ENCODE results near the gene COL11A2.

COL11A2 gene

GRCh38 chr6:33192671-33193602 lies 670 bp upstream of the COL11A2 start:
- Histone ChIP-seq H3K27ac (peak overlapping the region; percentile 42), H3K9me3 (ENCODE audit: severe bottlenecking) (no peaks in the 10 kb centered on the region), H3K36me3 (peaks cover 44% of the 10 kb centered on the region), H3K27me3 (ENCODE audit: insufficient read depth, low read depth, severe bottlenecking) (no peaks in the 10 kb centered on the region), H3K4me3 (ENCODE audit: low read depth, low read length) (peak overlapping the region; percentile 72)
- DNase-seq, result peak; percentile 74
- no peak for TF ChIP-seq CTCF (IDR thresholded peaks at IDR 0.05; ENCODE audit: low read depth, low read length)

- TF ChIP-seq CTCF (IDR thresholded peaks at IDR 0.05; ENCODE audit: low read depth, low read length), result no peak
- Histone ChIP-seq H3K4me3 (ENCODE audit: low read depth, low read length) (peak overlapping the region; percentile 72), H3K27me3 (ENCODE audit: insufficient read depth, low read depth, severe bottlenecking) (no peaks in the 10 kb centered on the region), H3K27ac (no peak overlapping the region), H3K36me3 (peaks cover 30% of the 10 kb centered on the region), H3K9me3 (ENCODE audit: severe bottlenecking) (no peaks in the 10 kb centered on the region)
- no peak for DNase-seq
These were observed 723 bp downstream of the COL11A2 start for GRCh38 chr6:33191383-33192104.

- H3K9me3 ChIP-seq (ENCODE audit: severe bottlenecking), result no peaks in the 10 kb centered on the region
- no peaks in the 10 kb centered on the region for H3K27me3 ChIP-seq (ENCODE audit: insufficient read depth, low read depth, severe bottlenecking)
- H3K36me3 ChIP-seq, result peaks cover 21% of the 10 kb centered on the region
- no peak overlapping the region for H3K27ac ChIP-seq
- DNase-seq, result no peak
- no peak for TF ChIP-seq CTCF (IDR thresholded peaks at IDR 0.05; ENCODE audit: low read depth, low read length)
- H3K4me3 ChIP-seq (ENCODE audit: low read depth, low read length), result no peak overlapping the region
These were observed 1.7 kb downstream of the COL11A2 start for GRCh38 chr6:33190504-33191107.

- DNase-seq, result no peak
- TF ChIP-seq CTCF (IDR thresholded peaks at IDR 0.05; ENCODE audit: low read depth, low read length), result no peak
- H3K27me3 ChIP-seq (ENCODE audit: insufficient read depth, low read depth, severe bottlenecking), result no peaks in the 10 kb centered on the region
These were observed 2.4 kb downstream of the COL11A2 start for GRCh38 chr6:33189625-33190448.

GRCh38 chr6:33189164-33189563 lies 3.1 kb downstream of the COL11A2 start:
- peaks cover under 1% of the 10 kb centered on the region for H3K9me3 ChIP-seq (ENCODE audit: severe bottlenecking)
- no peak for DNase-seq
- no peak for TF ChIP-seq CTCF (IDR thresholded peaks at IDR 0.05; ENCODE audit: low read depth, low read length)
- H3K36me3 ChIP-seq, result peaks cover 6% of the 10 kb centered on the region
- no peak overlapping the region for H3K4me3 ChIP-seq (ENCODE audit: low read depth, low read length)
- H3K27ac ChIP-seq, result no peak overlapping the region
- no peaks in the 10 kb centered on the region for H3K27me3 ChIP-seq (ENCODE audit: insufficient read depth, low read depth, severe bottlenecking)

More at GRCh38 chr6:33189625-33190448, 2.4 kb downstream of the COL11A2 start:
- Histone ChIP-seq H3K4me3 (ENCODE audit: low read depth, low read length) (no peak overlapping the region), H3K36me3 (peaks cover 13% of the 10 kb centered on the region), H3K9me3 (ENCODE audit: severe bottlenecking) (no peaks in the 10 kb centered on the region), H3K27ac (no peak overlapping the region)
